WTC11 (cell line): ENCODE data around the gene SKI.

Experiments
- ARID4B ChIP-seq: sonication (generic); formaldehyde crosslinking; IDR thresholded peaks from 2 replicates; pipeline ENCODE4 v1.8.0; 2023; ENCODE audit warnings: missing genetic modification reagents, mild to moderate bottlenecking, borderline replicate concordance
- CBFB ChIP-seq: sonication (generic); formaldehyde crosslinking; IDR thresholded peaks from 2 replicates; pipeline ENCODE4 v1.8.1; 2022; ENCODE audit warnings: mild to moderate bottlenecking, low read depth, missing genetic modification reagents
- CREB1 ChIP-seq: sonication (generic); formaldehyde crosslinking; IDR thresholded peaks from 2 replicates; pipeline ENCODE4 v1.8.0; 2023; ENCODE audit warnings: mild to moderate bottlenecking, missing genetic modification reagents
- CTCF ChIP-seq: fragments of 200-600 bp; IDR thresholded peaks from 2 replicates; pipeline ENCODE4 v1.8.0; 2022; ENCODE audit warnings: antibody characterized with exemption

GRCh38 chr1:2256435-2257244 is 28.5 kb downstream of the SKI start:
- TF ChIP-seq CTCF (no peak), CBFB (CRISPR knock-in tag) (no peak), ARID4B (0 out of 2 replicates have a peak, but pooled peaks have one; percentile 44), CREB1 (CRISPR knock-in tag) (no peak)
